H9 (cell line): ENCODE measurements around the gene PDK2. TPM values are rescaled to one million over a fixed set of nuclear protein-coding genes. Genes with fewer than 3 reads are reported as not detected.

Experiments
- DNase-seq: peaks from one replicate; pipeline ENCODE4 v3.0.0-alpha.2; 2017
- H2AFZ ChIP-seq: one replicate; pipeline ENCODE4 v1.6.1; 2013; ENCODE audit warnings: mild to moderate bottlenecking, low read length, control low read depth, moderate library complexity
- H2AK5ac ChIP-seq: 2 replicates; pipeline ENCODE4 v1.6.1; 2013; ENCODE audit warnings: low read length, control low read depth, mixed read lengths; ENCODE audit not compliant: insufficient read length
- H2BK120ac ChIP-seq: one replicate; pipeline ENCODE4 v1.6.1; 2013; ENCODE audit warnings: low read depth, mild to moderate bottlenecking, low read length, control low read depth, inconsistent platforms; ENCODE audit not compliant: poor library complexity, severe bottlenecking
- H2BK12ac ChIP-seq: 2 replicates; pipeline ENCODE4 v1.6.1; 2013; ENCODE audit warnings: low read length, control low read depth, mixed read lengths, low read depth; ENCODE audit not compliant: insufficient read length
- H2BK15ac ChIP-seq: 2 replicates; pipeline ENCODE4 v1.6.1; 2013; ENCODE audit warnings: low read depth, low read length, control low read depth
- H2BK20ac ChIP-seq: one replicate; pipeline ENCODE4 v1.6.1; 2013; ENCODE audit warnings: low read depth, mild to moderate bottlenecking, low read length, control low read depth, inconsistent platforms; ENCODE audit not compliant: poor library complexity, severe bottlenecking
- H2BK5ac ChIP-seq: 2 replicates; pipeline ENCODE4 v1.6.1; 2013; ENCODE audit warnings: low read length, control low read depth, mixed read lengths; ENCODE audit not compliant: insufficient read length
- H3K14ac ChIP-seq: 2 replicates; pipeline ENCODE4 v1.6.1; 2013; ENCODE audit warnings: low read length, control low read depth; ENCODE audit not compliant: insufficient read depth
- H3K18ac ChIP-seq: 2 replicates; pipeline ENCODE4 v1.6.1; 2013; ENCODE audit warnings: low read depth, mild to moderate bottlenecking, mixed read lengths, low read length, control low read depth; ENCODE audit not compliant: insufficient read length
- H3K23ac ChIP-seq: 2 replicates; pipeline ENCODE4 v1.6.1; 2013; ENCODE audit warnings: low read length, control low read depth, mixed read lengths, low read depth; ENCODE audit not compliant: insufficient read length
- H3K23me2 ChIP-seq: 2 replicates; pipeline ENCODE4 v1.6.1; 2013; ENCODE audit warnings: low read depth, mild to moderate bottlenecking, mixed read lengths, low read length, control low read depth; ENCODE audit not compliant: insufficient read length, poor library complexity, severe bottlenecking
- H3K27ac ChIP-seq: 2 replicates; pipeline ENCODE4 v1.5.1; 2013; ENCODE audit warnings: low read length, control low read depth, mixed read lengths, low read depth; ENCODE audit not compliant: insufficient read length
- H3K27me3 ChIP-seq: 2 replicates; pipeline ENCODE4 v1.6.1; 2013; ENCODE audit warnings: low read length, control low read depth, inconsistent platforms; ENCODE audit not compliant: insufficient read depth
- H3K4ac ChIP-seq: 2 replicates; pipeline ENCODE4 v1.6.1; 2013; ENCODE audit warnings: low read depth, mild to moderate bottlenecking, control low read depth, inconsistent platforms, low read length, moderate library complexity
- H3K4me1 ChIP-seq: 2 replicates; pipeline ENCODE4 v1.6.1; 2013; ENCODE audit warnings: low read length, control low read depth, inconsistent platforms; ENCODE audit not compliant: insufficient read depth
- H3K4me2 ChIP-seq: 2 replicates; pipeline ENCODE4 v1.6.1; 2013; ENCODE audit warnings: low read length, control low read depth, mixed read lengths; ENCODE audit not compliant: insufficient read length, insufficient read depth
- H3K56ac ChIP-seq: 2 replicates; pipeline ENCODE4 v1.6.1; 2013; ENCODE audit warnings: low read depth, mild to moderate bottlenecking, mixed read lengths, low read length, control low read depth; ENCODE audit not compliant: insufficient read length
- H3K79me1 ChIP-seq: 2 replicates; pipeline ENCODE4 v1.6.1; 2013; ENCODE audit warnings: low read depth, mild to moderate bottlenecking, moderate library complexity, low read length, control low read depth, inconsistent platforms; ENCODE audit not compliant: insufficient read depth, poor library complexity, severe bottlenecking
- H3K79me2 ChIP-seq: 2 replicates; pipeline ENCODE4 v1.6.1; 2013; ENCODE audit warnings: low read length, control low read depth, inconsistent platforms; ENCODE audit not compliant: insufficient read depth
- H3K9ac ChIP-seq: 2 replicates; pipeline ENCODE4 v1.6.1; 2013; ENCODE audit warnings: low read length, control low read depth, mixed read lengths; ENCODE audit not compliant: insufficient read length; ENCODE audit errors: extremely low read depth
- H3K9me3 ChIP-seq: one replicate; pipeline ENCODE4 v1.6.1; 2013; ENCODE audit warnings: low read depth, low read length, inconsistent platforms; ENCODE audit not compliant: control insufficient read depth
- H3T11ph ChIP-seq: one replicate; pipeline ENCODE4 v1.6.1; 2013; ENCODE audit warnings: mild to moderate bottlenecking, low read length, control low read depth, inconsistent platforms
- H4K20me1 ChIP-seq: one replicate; pipeline ENCODE4 v1.6.1; 2013; ENCODE audit not compliant: control insufficient read depth, insufficient read length, insufficient read depth
- H4K5ac ChIP-seq: 2 replicates; pipeline ENCODE4 v1.6.1; 2013; ENCODE audit warnings: low read depth, mild to moderate bottlenecking, mixed read lengths, low read length, control low read depth; ENCODE audit not compliant: insufficient read length
- H4K8ac ChIP-seq: replicated peaks from 2 replicates; pipeline ENCODE4 v1.6.1; 2013; ENCODE audit warnings: low read length, control low read depth, mixed read lengths, low read depth; ENCODE audit not compliant: insufficient read length
- H4K91ac ChIP-seq: 2 replicates; pipeline ENCODE4 v1.6.1; 2013; ENCODE audit warnings: low read depth, mild to moderate bottlenecking, moderate library complexity, mixed read lengths, low read length, control low read depth; ENCODE audit not compliant: insufficient read length
- H3K27ac Mint-ChIP-seq, 3 experiments: 2 replicates in 2 of 3; 3 replicates in 1 of 3; pipeline ENCODE4 v1.8.0; 2020 to 2021; ENCODE audit warnings: mixed read lengths in 3 of 3, mild to moderate bottlenecking in 1 of 3, moderate library complexity in 1 of 3
- H3K27me3 Mint-ChIP-seq: 2 replicates; pipeline ENCODE4 v1.8.0; 2021; ENCODE audit warnings: low read depth, mild to moderate bottlenecking, moderate library complexity, mixed read lengths
- H3K36me3 Mint-ChIP-seq, 3 experiments: 2 replicates in 2 of 3; 3 replicates in 1 of 3; pipeline ENCODE4 v1.8.0; 2020 to 2021; ENCODE audit warnings: low read depth in 3 of 3, mixed read lengths in 3 of 3; ENCODE audit not compliant: insufficient read depth in 1 of 3
- H3K4me1 Mint-ChIP-seq, 2 experiments: 2 replicates each; pipeline ENCODE4 v1.8.0; 2020; ENCODE audit warnings: mixed read lengths in 2 of 2
- H3K4me3 Mint-ChIP-seq, 2 experiments: 2 replicates in 1 of 2; 3 replicates in 1 of 2; pipeline ENCODE4 v1.8.0; 2020 to 2021; ENCODE audit warnings: mild to moderate bottlenecking in 2 of 2, mixed read lengths in 2 of 2, moderate library complexity in 1 of 2
- H3K9me3 Mint-ChIP-seq, 2 experiments: 2 replicates in 1 of 2; 3 replicates in 1 of 2; pipeline ENCODE4 v1.8.0; 2020; ENCODE audit warnings: mild to moderate bottlenecking in 2 of 2, mixed read lengths in 2 of 2, moderate library complexity in 1 of 2
- WGBS: extraction: QIAGEN DNeasy Blood & Tissue Kit; methylation state at CpG from one replicate; pipeline ENCODE4 v1.1.7; 2013; ENCODE audit warnings: missing lambda C conversion rate, low lambda C conversion rate, mixed read lengths; ENCODE audit not compliant: insufficient read length; ENCODE audit errors: extremely low coverage; 5-methylcytosine and 5-hydroxymethylcytosine counted together
- total RNA-seq: library from RNA; stranded (reverse); gene quantifications from 2 replicates; pipeline ENCODE4 v1.2.1, GENCODE V29; 2021
- TF ChIP-seq, protein P1 (sequence below): fragments of 200-600 bp; sonication (generic); conservative IDR thresholded peaks from 3 replicates; pipeline ENCODE4 v1.8.0; 2021; ENCODE audit warnings: antibody characterized with exemption, mild to moderate bottlenecking

Gene PDK2
- total RNA-seq, 1 experiment from 2014 or later: 19.9 TPM

DNA sequence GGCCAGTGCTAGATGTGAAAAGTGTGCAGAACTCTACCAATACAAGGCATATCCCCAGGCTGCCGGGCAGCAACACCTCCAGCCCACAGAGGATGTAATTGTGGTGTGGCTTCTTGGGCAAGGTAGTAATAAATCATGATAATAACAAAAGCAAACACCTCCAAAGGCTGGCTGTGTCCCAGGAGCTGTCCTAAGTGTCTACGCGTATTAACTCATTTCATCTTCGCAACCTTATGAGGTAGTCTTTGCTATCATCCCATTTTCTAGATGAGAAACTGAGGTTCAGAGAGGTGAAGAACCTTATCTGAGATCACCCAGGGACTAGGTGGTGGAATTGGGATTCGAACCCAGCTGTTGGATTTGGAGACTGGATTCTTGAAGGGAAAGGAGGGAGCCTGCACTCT, 5.3 kb downstream of the PDK2 start:
- H3K27ac Mint-ChIP-seq: no peak overlapping the region; a peak in 1 of 7 replicates
- TF ChIP-seq, protein P1, sequence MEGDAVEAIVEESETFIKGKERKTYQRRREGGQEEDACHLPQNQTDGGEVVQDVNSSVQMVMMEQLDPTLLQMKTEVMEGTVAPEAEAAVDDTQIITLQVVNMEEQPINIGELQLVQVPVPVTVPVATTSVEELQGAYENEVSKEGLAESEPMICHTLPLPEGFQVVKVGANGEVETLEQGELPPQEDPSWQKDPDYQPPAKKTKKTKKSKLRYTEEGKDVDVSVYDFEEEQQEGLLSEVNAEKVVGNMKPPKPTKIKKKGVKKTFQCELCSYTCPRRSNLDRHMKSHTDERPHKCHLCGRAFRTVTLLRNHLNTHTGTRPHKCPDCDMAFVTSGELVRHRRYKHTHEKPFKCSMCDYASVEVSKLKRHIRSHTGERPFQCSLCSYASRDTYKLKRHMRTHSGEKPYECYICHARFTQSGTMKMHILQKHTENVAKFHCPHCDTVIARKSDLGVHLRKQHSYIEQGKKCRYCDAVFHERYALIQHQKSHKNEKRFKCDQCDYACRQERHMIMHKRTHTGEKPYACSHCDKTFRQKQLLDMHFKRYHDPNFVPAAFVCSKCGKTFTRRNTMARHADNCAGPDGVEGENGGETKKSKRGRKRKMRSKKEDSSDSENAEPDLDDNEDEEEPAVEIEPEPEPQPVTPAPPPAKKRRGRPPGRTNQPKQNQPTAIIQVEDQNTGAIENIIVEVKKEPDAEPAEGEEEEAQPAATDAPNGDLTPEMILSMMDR: no peak
- no peak for DNase-seq
- Histone ChIP-seq H3K18ac (no peak overlapping the region), H3K79me1 (no peaks in the 10 kb centered on the region), H4K20me1 (no peaks in the 10 kb centered on the region), H2BK120ac (no peak overlapping the region), H2AK5ac (no peak overlapping the region), H4K8ac (no peak overlapping the region), H3K9me3 (no peaks in the 10 kb centered on the region), H3K27ac (no peak overlapping the region), H2BK20ac (no peak overlapping the region), H3K27me3 (no peaks in the 10 kb centered on the region), H2BK5ac (no peak overlapping the region), H3K23me2 (peaks cover 6% of the 10 kb centered on the region), H3K79me2 (no peaks in the 10 kb centered on the region), H3K4ac (no peak overlapping the region), H4K91ac (no peak overlapping the region), H3K9ac (no peak overlapping the region), H3K56ac (no peak overlapping the region), H2BK15ac (no peak overlapping the region), H3T11ph (no peak overlapping the region), H2BK12ac (no peak overlapping the region), H2AFZ (no peak overlapping the region), H3K14ac (no peak overlapping the region), H3K4me1 (no peaks in the 10 kb centered on the region; the same call in 1 of the 2 replicates), H3K4me2 (no peak overlapping the region), H3K23ac (no peak overlapping the region), H4K5ac (no peak overlapping the region)
- peaks cover 24 to 40% of the 10 kb centered on the region in 2 experiments for H3K4me1 Mint-ChIP-seq
- H3K9me3 Mint-ChIP-seq: no peaks in the 10 kb centered on the region
- no peaks in the 10 kb centered on the region for H3K27me3 Mint-ChIP-seq
- no CpG with 5 or more reads among the region's 5 CpGs for WGBS
- H3K36me3 Mint-ChIP-seq: peaks cover 0 to 8% (median 1%) of the 10 kb centered on the region in 3 experiments; a peak in 5 of 7 replicates
- no peak overlapping the region; a peak in 1 of 5 replicates for H3K4me3 Mint-ChIP-seq
